HepG2 (cell line): ENCODE measurements around the gene CDCP2. TPM values are rescaled to one million over a fixed set of nuclear protein-coding genes. Genes with fewer than 3 reads are reported as not detected.

Source experiments
- ATAC-seq: fragments of 200-7000 bp; cut with Tn5 transposase; 3 replicates; pipeline ENCODE4 v1.9.1; 2020; ENCODE audit warnings: mild to moderate bottlenecking, moderate library complexity
- BruUV-seq: library from RNA; stranded (reverse); fragments of 400-500 nt; replicated peaks from 2 replicates; lab custom pipeline; 2021; lab: Mats Ljungman, UMichigan
- CTCF ChIA-PET: fragments of 300-600 bp; formaldehyde crosslinking; extraction: SDS; loops from one replicate; lab custom pipeline; 2021; ENCODE audit warnings: low total read pairs, inconsistent platforms, low intra/inter-chr PET ratio; lab: Yijun Ruan, JAX
- POLR2A ChIA-PET: fragments of 350-600 bp; sonication (Branson Sonifier 250); formaldehyde crosslinking; loops from one replicate; lab custom pipeline; 2020; ENCODE audit warnings: antibody characterized with exemption, inconsistent platforms; lab: Yijun Ruan, JAX
- DNase-seq: peaks from one replicate; pipeline ENCODE4 v3.0.0-alpha.2; 2015; ENCODE audit warnings: low spot score
- FAIRE-seq: peaks from 3 replicates; lab custom pipeline; 2011; peaks lifted over from hg19 to GRCh38; lab: Jason Lieb, UNC
- H2AFZ ChIP-seq: one replicate; pipeline ENCODE4 v1.6.1; 2011; ENCODE audit warnings: low read length, inconsistent platforms
- H3K27ac ChIP-seq: fragments of 300-600 bp; 3 replicates; pipeline ENCODE4 v1.8.0; 2011; ENCODE audit warnings: mixed run types, mild to moderate bottlenecking, mixed read lengths, low read length, inconsistent platforms; ENCODE audit not compliant: insufficient read depth; ENCODE audit errors: extremely low read length
- H3K27me3 ChIP-seq, 2 experiments: fragments of 200-600 bp in 1 of 2; 2 replicates in 1 of 2; 3 replicates in 1 of 2; pipeline versions ENCODE4 v1.6.0 to v1.8.0; 2011; ENCODE audit warnings: low read length in 2 of 2, mild to moderate bottlenecking in 2 of 2, moderate library complexity in 2 of 2, inconsistent platforms in 1 of 2; ENCODE audit not compliant: insufficient read depth in 2 of 2, control insufficient read depth in 1 of 2
- H3K36me3 ChIP-seq, 2 experiments: fragments of 200-600 bp in 1 of 2; replicated peaks in 1 of 2; 2 replicates in 1 of 2; 3 replicates in 1 of 2; pipeline versions ENCODE4 v1.5.1 to v1.8.0; 2011; ENCODE audit warnings: low read length in 2 of 2, inconsistent platforms in 1 of 2; ENCODE audit not compliant: insufficient read depth in 2 of 2, control insufficient read depth in 1 of 2
- H3K4me1 ChIP-seq: 2 replicates; pipeline ENCODE4 v1.5.1; 2012; ENCODE audit warnings: low read length, inconsistent platforms; ENCODE audit not compliant: insufficient read depth
- H3K4me2 ChIP-seq: 2 replicates; pipeline ENCODE4 v1.6.0; 2011; ENCODE audit warnings: low read depth, low read length, inconsistent platforms
- H3K4me3 ChIP-seq, 3 experiments: fragments of 200-600 bp in 1 of 3; sonication (generic), shearing (Covaris generic) in 1 of 3; replicated peaks in 1 of 3; 2 replicates each; pipeline ENCODE4 v1.5.1; 2011 to 2016; ENCODE audit warnings: low read length in 3 of 3, inconsistent platforms in 2 of 3, low read depth in 2 of 3, mild to moderate bottlenecking in 2 of 3, control low read depth in 1 of 3, mixed read lengths in 1 of 3; ENCODE audit not compliant: insufficient read depth in 1 of 3
- H3K79me2 ChIP-seq: one replicate; pipeline ENCODE4 v1.6.1; 2011; ENCODE audit warnings: low read length, inconsistent platforms; ENCODE audit not compliant: insufficient read depth
- H3K9ac ChIP-seq: 2 replicates; pipeline ENCODE4 v1.6.0; 2011; ENCODE audit warnings: mild to moderate bottlenecking, low read depth, low read length, inconsistent platforms; ENCODE audit not compliant: insufficient read depth
- H3K9me3 ChIP-seq: 2 replicates; pipeline ENCODE4 v1.5.1; 2012; ENCODE audit warnings: mild to moderate bottlenecking, low read length
- H4K20me1 ChIP-seq: 2 replicates; pipeline ENCODE4 v1.6.0; 2011; ENCODE audit warnings: inconsistent platforms, mild to moderate bottlenecking, low read length, moderate library complexity; ENCODE audit not compliant: insufficient read depth
- ATF1 ChIP-seq: IDR thresholded peaks from 2 replicates; pipeline ENCODE4 v1.6.1; 2016; ENCODE audit warnings: mild to moderate bottlenecking, control low read depth
- ATF7 ChIP-seq, 2 experiments: fragments of 450-650 bp in 1 of 2; sonication (generic) in 1 of 2; formaldehyde crosslinking in 1 of 2; IDR thresholded peaks; 2 replicates each; pipeline versions ENCODE4 v1.4.0 to v1.6.1; 2016 to 2020; ENCODE audit warnings: antibody characterized with exemption in 1 of 2, mild to moderate bottlenecking in 1 of 2, missing genetic modification reagents in 1 of 2
- ATM ChIP-seq: fragments of 450-650 bp; IDR thresholded peaks from 2 replicates; pipeline ENCODE4 v1.7.1; 2017; ENCODE audit warnings: mild to moderate bottlenecking, borderline replicate concordance
- GTF3A ChIP-seq: sonication (generic); formaldehyde crosslinking; conservative IDR thresholded peaks from 2 replicates; pipeline ENCODE4 v1.4.0; 2020; ENCODE audit warnings: mild to moderate bottlenecking, missing genetic modification reagents
- MAF1 ChIP-seq: sonication (generic); formaldehyde crosslinking; IDR thresholded peaks from 2 replicates; pipeline ENCODE4 v1.5.0; 2020; ENCODE audit warnings: missing genetic modification reagents, borderline replicate concordance
- MED13 ChIP-seq: sonication (generic); formaldehyde crosslinking; IDR thresholded peaks from 2 replicates; pipeline ENCODE4 v1.5.0; 2020; ENCODE audit warnings: missing genetic modification reagents
- PAX8 ChIP-seq: sonication (generic); formaldehyde crosslinking; IDR thresholded peaks from 2 replicates; pipeline ENCODE4 v1.8.0; 2022; ENCODE audit warnings: mild to moderate bottlenecking, missing genetic modification reagents, borderline replicate concordance
- SP2 ChIP-seq: sonication (generic); formaldehyde crosslinking; IDR thresholded peaks from 2 replicates; pipeline ENCODE4 v1.5.1; 2020; ENCODE audit warnings: mild to moderate bottlenecking, missing genetic modification reagents
- SYNCRIP ChIP-seq: fragments of 200-400 bp; formaldehyde crosslinking; IDR thresholded peaks from 2 replicates; pipeline ENCODE4 v1.6.1; 2018; ENCODE audit warnings: mild to moderate bottlenecking, low read depth, low read length; ENCODE audit not compliant: insufficient read depth
- TBX3 ChIP-seq: fragments of 450-650 bp; IDR thresholded peaks from 2 replicates; pipeline ENCODE4 v1.6.1; 2017; ENCODE audit warnings: antibody characterized with exemption, mild to moderate bottlenecking, inconsistent platforms, borderline replicate concordance
- ZBTB2 ChIP-seq: sonication (generic); formaldehyde crosslinking; IDR thresholded peaks from 2 replicates; pipeline ENCODE4 v1.8.0; 2022; ENCODE audit warnings: low read depth, missing genetic modification reagents
- ZBTB33 ChIP-seq: sonication (generic); formaldehyde crosslinking; IDR thresholded peaks from 2 replicates; pipeline ENCODE4 v1.4.0; 2020; ENCODE audit warnings: missing genetic modification reagents
- ZBTB38 ChIP-seq: sonication (generic); formaldehyde crosslinking; IDR thresholded peaks from 2 replicates; pipeline ENCODE4 v1.5.1; 2020; ENCODE audit warnings: mild to moderate bottlenecking, missing genetic modification reagents
- ZFP36 ChIP-seq: fragments of 150-350 bp; IDR thresholded peaks from 2 replicates; pipeline ENCODE4 v1.6.1; 2018; ENCODE audit warnings: borderline replicate concordance, low read length, low read depth; ENCODE audit not compliant: partially characterized antibody
- ZFP36L1 ChIP-seq: sonication (generic); formaldehyde crosslinking; IDR thresholded peaks from 2 replicates; pipeline ENCODE4 v1.8.0; 2022; ENCODE audit warnings: mild to moderate bottlenecking, missing genetic modification reagents, moderate library complexity
- ZNF256 ChIP-seq: sonication (generic); formaldehyde crosslinking; conservative IDR thresholded peaks from 2 replicates; pipeline ENCODE4 v1.4.0; 2020; ENCODE audit warnings: missing genetic modification reagents
- ZNF432 ChIP-seq: sonication (generic); formaldehyde crosslinking; IDR thresholded peaks from 2 replicates; pipeline ENCODE4 v1.5.0; 2020; ENCODE audit warnings: missing genetic modification reagents, mild to moderate bottlenecking, borderline replicate concordance
- ZNF574 ChIP-seq: sonication (generic); formaldehyde crosslinking; IDR thresholded peaks from 2 replicates; pipeline ENCODE4 v1.4.0; 2020; ENCODE audit warnings: missing genetic modification reagents
- ZNF577 ChIP-seq: sonication (generic); formaldehyde crosslinking; IDR thresholded peaks from 2 replicates; pipeline ENCODE4 v1.4.0; 2020; ENCODE audit warnings: mild to moderate bottlenecking, low read depth, missing genetic modification reagents, borderline replicate concordance
- WGBS: methylation state at CpG from one replicate; pipeline ENCODE4 v1.1.6; 2017; ENCODE audit warnings: low lambda C conversion rate; 5-methylcytosine and 5-hydroxymethylcytosine counted together
- in situ Hi-C: cut with HindIII; loops from 2 replicates; pipeline ENCODE4 v1.10.0; 2017; ENCODE audit warnings: low pct_unique_long_range_greater_than_20kb; ENCODE audit not compliant: extremely low pct_ligation_motif_present
- intact Hi-C: fragments of 100-400 bp; cut with micrococcal nuclease; formaldehyde crosslinking; loops from one replicate; pipeline ENCODE4 v1.10.0; 2022; ENCODE audit not compliant: unreplicated experiment
- polyA plus RNA-seq, 8 experiments: library from polyadenylated mRNA; depleted of rRNA in 3 of 8; stranded (reverse) in 7 of 8; unstranded in 1 of 8; fragments of >200 nt; fragmentation: Illumina TruSeq in 4 of 8; extraction: Trizol in 4 of 8; gene quantifications; 2 replicates each; pipeline versions ENCODE4 v1.2.1 to v1.2.3, GENCODE V29; 2011 to 2016; ENCODE audit warnings: low read depth in 4 of 8, missing spikeins in 1 of 8, mixed read lengths in 1 of 8; ENCODE audit not compliant: insufficient read depth in 1 of 8
- total RNA-seq, 5 experiments: library from RNA; depleted of rRNA; stranded (reverse); fragments of >200 nt; fragmentation: Illumina TruSeq; extraction: Trizol; gene quantifications; 2 replicates each; pipeline ENCODE4 v1.2.3, GENCODE V29; 2016; ENCODE audit warnings: low read depth in 1 of 5

The CDCP2 gene
- total and polyA plus RNA-seq, 2 of the 13 experiments (the other 11 are each of a cell fraction or from before 2014, with no cell fraction given) = not detected

GRCh38 chr1:54176621-54177327, 24.0 kb upstream of the CDCP2 start:
- no peak for FAIRE-seq

More at GRCh38 chr1:54176621-54177327, 24.0 kb upstream of the CDCP2 start:
- no peaks in the 10 kb centered on the region for H3K4me1 ChIP-seq
- CTCF ChIA-PET = no interaction called here
- WGBS = 86% methylated on average over 6 of the region's 6 CpGs
- intact Hi-C loops = no loop called here
- no peak overlapping the region for H3K9ac ChIP-seq
- no peak overlapping the region for H2AFZ ChIP-seq
- H3K27me3 ChIP-seq = no peaks in the 10 kb centered on the region; a peak in 1 of 5 replicates
- ATAC-seq = no peak
- TF ChIP-seq TBX3 (no peak), ZBTB33 (CRISPR knock-in tag) (no peak), ZNF574 (no peak), SP2 (CRISPR knock-in tag) (no peak), ATM (no peak), ZBTB2 (CRISPR knock-in tag) (no peak), ATF1 (no peak), GTF3A (CRISPR knock-in tag) (no peak), MAF1 (CRISPR knock-in tag) (no peak), ZFP36L1 (CRISPR knock-in tag) (no peak), ZFP36 (no peak), ZBTB38 (CRISPR knock-in tag) (no peak), ZNF256 (CRISPR knock-in tag) (no peak), SYNCRIP (no peak), ATF7 (IDR thresholded peaks at IDR 0.05) (no peak), ATF7 (CRISPR knock-in tag; IDR thresholded peaks at IDR 0.05) (no peak), ZNF577 (CRISPR knock-in tag) (no peak), ZNF432 (CRISPR knock-in tag) (no peak), MED13 (CRISPR knock-in tag) (no peak), PAX8 (CRISPR knock-in tag) (no peak)
- TF ChIP-seq, all 625 proteins: peak for 0
- Histone ChIP-seq H4K20me1 (no peaks in the 10 kb centered on the region), H3K27ac (no peak overlapping the region), H3K4me2 (no peak overlapping the region), H3K79me2 (no peaks in the 10 kb centered on the region), H3K9me3 (no peaks in the 10 kb centered on the region), H3K4me3 (no peak overlapping the region), H3K36me3 (no peaks in the 10 kb centered on the region; a peak in 1 of 5 replicates)
- POLR2A ChIA-PET = no interaction called here
- in situ Hi-C loops = no loop called here
- DNase-seq = no peak
- BruUV-seq = no TSS peak
